HEK293T (cell line): ENCODE measurements around the gene CLIC5.

Source experiments
- CTCF ChIA-PET: fragments of 350-600 bp; formaldehyde crosslinking; extraction: SDS; loops from one replicate; lab custom pipeline; 2021; ENCODE audit warnings: antibody characterized with exemption, inconsistent platforms; lab: Yijun Ruan, JAX
- POLR2A ChIA-PET: fragments of 350-600 bp; formaldehyde crosslinking; extraction: SDS; loops from one replicate; lab custom pipeline; 2020; ENCODE audit warnings: antibody characterized with exemption, inconsistent platforms; lab: Yijun Ruan, JAX
- DNase-seq: peaks from one replicate; pipeline ENCODE4 v3.0.0; 2012; ENCODE audit warnings: mixed read lengths; ENCODE audit errors: extremely low spot score
- ARNT ChIP-seq: fragments of 450-650 bp; IDR thresholded peaks from 2 replicates; pipeline ENCODE4 v1.6.1; 2017; ENCODE audit warnings: mild to moderate bottlenecking
- BHLHE40 ChIP-seq: fragments of 450-650 bp; IDR thresholded peaks from 2 replicates; pipeline ENCODE4 v1.6.1; 2016; ENCODE audit warnings: mild to moderate bottlenecking, moderate library complexity, borderline replicate concordance
- CTBP1 ChIP-seq: fragments of 450-650 bp; IDR thresholded peaks from 2 replicates; pipeline ENCODE4 v1.6.1; 2016; ENCODE audit warnings: borderline replicate concordance
- ELF4 ChIP-seq: fragments of 450-650 bp; IDR thresholded peaks from 2 replicates; pipeline ENCODE4 v1.6.1; 2017; ENCODE audit warnings: antibody characterized with exemption
- FOXA1 ChIP-seq: fragments of 450-650 bp; IDR thresholded peaks from 2 replicates; pipeline ENCODE4 v1.6.1; 2016; ENCODE audit warnings: mild to moderate bottlenecking
- FOXK2 ChIP-seq: fragments of 450-650 bp; IDR thresholded peaks from 2 replicates; pipeline ENCODE4 v1.6.1; 2016; ENCODE audit warnings: mild to moderate bottlenecking
- FOXM1 ChIP-seq: fragments of 450-650 bp; IDR thresholded peaks from 2 replicates; pipeline ENCODE4 v1.6.1; 2017; ENCODE audit warnings: mild to moderate bottlenecking, borderline replicate concordance
- HDGF ChIP-seq: fragments of 450-650 bp; IDR thresholded peaks from 2 replicates; pipeline ENCODE4 v1.6.1; 2017; ENCODE audit warnings: antibody characterized with exemption, borderline replicate concordance
- L3MBTL2 ChIP-seq: fragments of 450-650 bp; conservative IDR thresholded peaks from 2 replicates; pipeline ENCODE4 v1.6.1; 2016; ENCODE audit warnings: mild to moderate bottlenecking
- LEF1 ChIP-seq: fragments of 450-650 bp; IDR thresholded peaks from 2 replicates; pipeline ENCODE4 v1.6.1; 2017; ENCODE audit warnings: mild to moderate bottlenecking, borderline replicate concordance
- NFRKB ChIP-seq: fragments of 450-650 bp; IDR thresholded peaks from 2 replicates; pipeline ENCODE4 v1.6.1; 2016; ENCODE audit warnings: mild to moderate bottlenecking, moderate library complexity
- SP1 ChIP-seq: fragments of 450-650 bp; IDR thresholded peaks from 2 replicates; pipeline ENCODE4 v1.6.1; 2017
- SUZ12 ChIP-seq: fragments of 450-650 bp; IDR thresholded peaks from 2 replicates; pipeline ENCODE4 v1.6.1; 2016; ENCODE audit warnings: mild to moderate bottlenecking
- TARDBP ChIP-seq: fragments of 450-650 bp; IDR thresholded peaks from 2 replicates; pipeline ENCODE4 v1.6.1; 2016
- ZNF384 ChIP-seq: fragments of 450-650 bp; IDR thresholded peaks from 2 replicates; pipeline ENCODE4 v1.6.1; 2016
- TF ChIP-seq, protein P1 (sequence below): fragments of 450-650 bp; IDR thresholded peaks from 2 replicates; pipeline ENCODE4 v1.6.1; 2016

Gene CLIC5

DNA sequence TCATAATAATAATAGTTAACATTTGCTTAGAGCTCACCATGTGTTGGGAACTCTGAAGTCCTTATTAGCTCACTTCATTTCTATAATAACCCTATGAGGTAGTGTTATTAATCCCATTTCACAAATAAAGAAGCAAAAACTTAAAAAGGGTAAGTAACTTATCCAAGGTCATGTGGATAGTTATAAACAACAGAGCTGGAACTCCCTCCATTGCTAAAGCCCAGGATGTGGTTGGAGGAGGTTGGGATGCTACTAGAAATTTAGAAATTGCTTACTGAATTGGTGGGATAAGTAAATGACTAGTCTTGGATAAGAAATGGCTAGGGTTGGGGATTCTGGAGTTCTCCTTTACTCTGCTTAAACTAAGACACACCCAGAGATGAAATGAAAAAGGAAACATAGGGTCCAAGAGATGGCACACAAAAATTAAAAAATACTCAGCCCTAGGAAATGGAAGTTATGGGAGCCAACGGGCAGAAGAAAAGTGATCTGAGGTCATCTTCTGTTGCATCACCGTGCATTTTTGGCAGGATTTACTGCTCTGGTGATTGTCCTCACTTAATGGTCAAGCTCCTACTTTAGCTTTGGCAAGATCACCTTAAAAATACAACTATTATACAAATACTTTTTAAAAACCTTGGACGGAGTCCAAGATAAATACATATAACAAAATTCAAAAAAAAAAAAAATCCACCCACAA is 7.7 kb upstream of the CLIC5 start:
- CTCF ChIA-PET = no interaction called here
- POLR2A ChIA-PET = no interaction called here
- TF ChIP-seq NFRKB (no peak), FOXA1 (no peak), ELF4 (no peak), LEF1 (no peak)
- TF ChIP-seq, protein P1, sequence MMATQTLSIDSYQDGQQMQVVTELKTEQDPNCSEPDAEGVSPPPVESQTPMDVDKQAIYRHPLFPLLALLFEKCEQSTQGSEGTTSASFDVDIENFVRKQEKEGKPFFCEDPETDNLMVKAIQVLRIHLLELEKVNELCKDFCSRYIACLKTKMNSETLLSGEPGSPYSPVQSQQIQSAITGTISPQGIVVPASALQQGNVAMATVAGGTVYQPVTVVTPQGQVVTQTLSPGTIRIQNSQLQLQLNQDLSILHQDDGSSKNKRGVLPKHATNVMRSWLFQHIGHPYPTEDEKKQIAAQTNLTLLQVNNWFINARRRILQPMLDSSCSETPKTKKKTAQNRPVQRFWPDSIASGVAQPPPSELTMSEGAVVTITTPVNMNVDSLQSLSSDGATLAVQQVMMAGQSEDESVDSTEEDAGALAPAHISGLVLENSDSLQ = no peak
- DNase-seq = no peak

DNA sequence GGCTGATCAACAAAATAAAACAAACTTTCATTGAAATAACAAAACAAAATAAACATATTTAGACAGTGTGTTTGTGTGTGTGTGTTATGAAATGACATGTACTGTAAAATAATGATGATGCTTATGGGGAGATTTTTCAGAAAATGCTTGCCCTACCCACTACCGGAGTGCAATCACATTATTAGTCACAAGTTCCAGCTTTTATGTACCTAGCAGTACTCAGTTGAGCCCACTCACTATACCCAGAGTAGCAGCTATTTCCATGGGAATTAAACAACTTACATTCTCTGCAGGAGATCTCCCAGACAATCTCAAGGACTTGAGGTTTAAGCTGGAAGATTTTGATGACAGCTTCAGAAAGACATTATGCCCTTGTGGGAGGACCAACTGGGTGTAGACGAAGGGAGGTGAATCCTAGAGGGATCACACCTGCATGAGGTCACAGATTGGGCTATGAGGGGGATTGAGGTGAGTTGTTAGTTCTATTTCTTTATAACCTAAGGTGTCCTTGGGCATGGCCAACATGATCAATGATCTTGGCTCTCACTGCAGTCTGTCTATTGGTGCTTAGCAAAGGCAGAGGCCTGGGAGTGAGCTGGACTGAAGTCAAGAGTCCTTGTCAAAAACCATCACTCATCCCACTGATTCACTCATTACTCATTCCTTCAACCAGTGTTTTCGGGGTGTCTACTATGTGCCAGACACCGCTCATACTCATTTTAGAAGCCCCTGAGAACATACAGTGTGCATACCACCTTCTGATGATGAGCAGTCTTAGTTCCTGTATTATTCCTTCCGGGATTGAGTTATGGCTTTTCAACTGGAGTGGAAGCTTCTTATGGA is 6.7 kb upstream of the CLIC5 start:
- TF ChIP-seq TARDBP (no peak), NFRKB (no peak), HDGF (no peak), ZNF384 (no peak), LEF1 (no peak)
- ChIA-PET CTCF (no interaction called here), POLR2A (no interaction called here)
- DNase-seq = no peak

GRCh38 chr6:46017726-46018125 is 2.1 kb upstream of the CLIC5 start:
- CTCF ChIA-PET = interaction anchor here (0.7 kb wide), 1 partner anchor 80 kb away, joined by 3 read pairs; no protein-coding TSS in a partner anchor
- TF ChIP-seq, protein P1 = no peak
- TF ChIP-seq SP1 (no peak), L3MBTL2 (no peak), BHLHE40 (no peak)
- POLR2A ChIA-PET = no interaction called here
- DNase-seq = no peak

- DNase-seq = no peak
- ChIA-PET POLR2A (no interaction called here), CTCF (no interaction called here)
- TF ChIP-seq FOXM1 = no peak
Observed at GRCh38 chr6:46016063-46016608, 476 bp upstream of the CLIC5 start.

DNA sequence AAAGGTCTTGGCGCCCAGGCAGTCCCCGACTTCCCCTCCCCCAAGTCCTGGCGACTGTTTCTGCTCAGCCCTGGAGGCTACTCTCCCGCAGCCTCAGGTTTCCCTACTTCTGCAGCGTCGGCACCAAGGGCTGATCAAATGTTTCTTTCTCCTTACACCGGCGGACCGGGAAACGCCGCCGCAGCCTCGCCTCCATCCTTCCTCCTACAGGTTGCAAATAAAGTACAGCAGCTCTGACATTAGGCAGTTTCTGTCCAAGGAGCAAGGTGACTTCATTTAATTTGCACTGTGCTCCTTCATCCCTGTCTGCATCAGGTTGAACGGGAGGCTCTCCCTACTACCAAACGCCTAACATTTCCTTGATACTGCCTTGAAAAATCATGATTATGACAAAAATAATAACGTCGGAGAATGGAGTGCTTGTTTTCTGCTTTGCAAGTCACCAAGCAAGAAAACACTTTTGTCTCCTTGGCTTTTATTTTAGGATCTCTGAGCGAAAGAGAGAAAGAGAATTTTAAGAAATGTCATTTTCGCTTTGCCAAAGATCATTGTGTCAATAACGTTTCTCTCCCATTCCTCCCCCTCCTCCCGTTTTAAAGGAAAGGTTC is 1.0 kb downstream of the CLIC5 start:
- ChIA-PET POLR2A (no interaction called here), CTCF (no interaction called here)

GRCh38 chr6:46014046-46014445 is 1.6 kb downstream of the CLIC5 start:
- POLR2A ChIA-PET = no interaction called here
- CTCF ChIA-PET = no interaction called here
- no peak for DNase-seq
- TF ChIP-seq FOXA1 (no peak), FOXK2 (no peak), ARNT (no peak), NFRKB (no peak), BHLHE40 (no peak), LEF1 (no peak), FOXM1 (no peak), ELF4 (no peak), TARDBP (no peak), SUZ12 (no peak), ZNF384 (no peak), L3MBTL2 (no peak), SP1 (no peak), CTBP1 (no peak), HDGF (no peak)
- TF ChIP-seq, protein P1 = no peak

More for the DNA sequence above, 1.0 kb downstream of the CLIC5 start:
- TF ChIP-seq, protein P1 = no peak
- TF ChIP-seq SUZ12 = no peak
- TF ChIP-seq ZNF384 = no peak
- TF ChIP-seq ARNT = no peak
- TF ChIP-seq BHLHE40 = no peak
- TF ChIP-seq FOXM1 = no peak
- DNase-seq = peak; percentile 34
